G401.6 (cell line): ENCODE data around the gene PAWR.
A peak's percentile ranks its signal among the peaks of the same experiment; 100 is the strongest.
"Not testable (repeated sequence)": the region's sequence is repeated elsewhere in the genome, so short reads cannot be mapped to it uniquely, and the experiment has no call there.

ENCODE experiments used
- FAIRE-seq: peaks from 2 replicates; lab custom pipeline; 2012; peaks lifted over from hg19 to GRCh38; lab: Jason Lieb, UNC

Gene PAWR

GRCh38 chr12:79547735-79548609 lies 142.8 kb downstream of the PAWR start:
- no peak for FAIRE-seq

DNA sequence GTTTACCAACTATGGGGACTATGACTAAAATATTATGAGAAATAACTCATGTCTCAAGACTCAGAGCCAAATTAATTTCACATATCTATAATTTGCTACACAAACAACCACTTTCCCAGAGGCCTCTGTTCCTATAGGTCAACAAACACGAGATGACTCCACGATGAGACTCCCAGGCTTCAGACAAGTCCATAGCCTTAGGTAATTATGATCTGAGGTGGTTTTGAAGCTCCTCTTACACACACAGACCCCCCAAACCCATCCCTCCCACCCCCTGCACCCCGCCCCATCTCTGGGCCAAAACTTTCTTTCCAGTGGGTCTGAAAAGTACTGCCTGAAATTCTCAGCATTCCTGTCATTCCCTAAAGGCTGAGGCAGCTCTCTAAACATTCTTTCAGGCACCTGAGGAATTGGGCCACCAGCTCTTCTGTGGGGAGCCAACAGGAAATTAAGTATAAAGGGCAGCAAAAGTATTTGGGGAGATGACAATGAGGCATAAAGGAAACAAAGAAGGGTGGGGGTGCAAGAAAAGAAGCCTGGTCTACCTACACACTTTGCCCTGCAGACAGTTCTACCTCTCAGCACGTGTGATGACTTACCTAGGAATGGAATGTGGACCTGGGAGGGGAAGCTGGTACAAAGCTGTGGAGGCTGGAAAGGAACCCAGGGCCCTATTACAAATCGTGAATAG lies 143.6 kb downstream of the PAWR start:
- FAIRE-seq: peak; percentile 99

GRCh38 chr12:79546466-79547043 lies 144.2 kb downstream of the PAWR start:
- FAIRE-seq: peak; percentile 88

- FAIRE-seq: not testable (repeated sequence)
Observed at GRCh38 chr12:79544439-79544838, 146.3 kb downstream of the PAWR start.

GRCh38 chr12:79537675-79538074 lies 153.1 kb downstream of the PAWR start:
- no peak for FAIRE-seq

DNA sequence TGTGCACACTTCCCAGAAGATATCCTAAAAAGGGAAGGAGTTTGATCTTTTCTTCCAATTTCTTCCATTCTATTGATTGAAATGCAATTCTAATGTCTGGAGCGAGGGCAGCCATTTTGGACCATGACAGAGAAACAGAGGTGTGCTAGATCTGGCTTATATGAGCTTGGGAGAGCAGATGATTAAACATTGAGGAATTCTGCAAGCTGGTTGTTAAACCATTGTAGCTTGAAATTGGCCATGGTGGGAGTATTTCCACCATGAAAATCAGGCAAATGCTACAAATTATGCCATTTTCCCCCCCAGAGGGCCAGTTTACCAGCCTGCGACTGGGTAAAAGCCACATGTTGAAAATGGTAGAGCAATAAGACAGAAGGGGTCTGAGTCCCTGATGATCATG lies 155.0 kb downstream of the PAWR start:
- FAIRE-seq: no peak
